Astrocyte of the spinal cord (primary cell): ENCODE data around the gene ARVCF.
"Not testable (repeated sequence)": the region's sequence is repeated elsewhere in the genome, so short reads cannot be mapped to it uniquely, and the experiment has no call there.

ENCODE experiments used
- DNase-seq: peaks from one replicate; pipeline ENCODE4 v3.0.0; 2011; ENCODE audit warnings: low read depth, low spot score
- H3K4me3 ChIP-seq: 2 replicates; pipeline ENCODE4 v1.5.1; 2011; ENCODE audit warnings: low read depth, mild to moderate bottlenecking, low read length, moderate library complexity
- in situ Hi-C: cut with HindIII; loops from 2 replicates; pipeline ENCODE4 v1.10.0; 2017; ENCODE audit warnings: low sequenced_read_pairs
- TF ChIP-seq, protein P1 (sequence below): IDR thresholded peaks from 2 replicates; pipeline ENCODE4 v1.5.1; 2012; ENCODE audit warnings: low read depth, mild to moderate bottlenecking, low read length, inconsistent platforms

Gene ARVCF

GRCh38 chr22:19928207-19928606 lies 88.4 kb downstream of the ARVCF start:
- no peak overlapping the region for H3K4me3 ChIP-seq
- TF ChIP-seq, protein P1, sequence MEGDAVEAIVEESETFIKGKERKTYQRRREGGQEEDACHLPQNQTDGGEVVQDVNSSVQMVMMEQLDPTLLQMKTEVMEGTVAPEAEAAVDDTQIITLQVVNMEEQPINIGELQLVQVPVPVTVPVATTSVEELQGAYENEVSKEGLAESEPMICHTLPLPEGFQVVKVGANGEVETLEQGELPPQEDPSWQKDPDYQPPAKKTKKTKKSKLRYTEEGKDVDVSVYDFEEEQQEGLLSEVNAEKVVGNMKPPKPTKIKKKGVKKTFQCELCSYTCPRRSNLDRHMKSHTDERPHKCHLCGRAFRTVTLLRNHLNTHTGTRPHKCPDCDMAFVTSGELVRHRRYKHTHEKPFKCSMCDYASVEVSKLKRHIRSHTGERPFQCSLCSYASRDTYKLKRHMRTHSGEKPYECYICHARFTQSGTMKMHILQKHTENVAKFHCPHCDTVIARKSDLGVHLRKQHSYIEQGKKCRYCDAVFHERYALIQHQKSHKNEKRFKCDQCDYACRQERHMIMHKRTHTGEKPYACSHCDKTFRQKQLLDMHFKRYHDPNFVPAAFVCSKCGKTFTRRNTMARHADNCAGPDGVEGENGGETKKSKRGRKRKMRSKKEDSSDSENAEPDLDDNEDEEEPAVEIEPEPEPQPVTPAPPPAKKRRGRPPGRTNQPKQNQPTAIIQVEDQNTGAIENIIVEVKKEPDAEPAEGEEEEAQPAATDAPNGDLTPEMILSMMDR: no peak
- in situ Hi-C loops: no loop called here
- DNase-seq: no peak

DNA sequence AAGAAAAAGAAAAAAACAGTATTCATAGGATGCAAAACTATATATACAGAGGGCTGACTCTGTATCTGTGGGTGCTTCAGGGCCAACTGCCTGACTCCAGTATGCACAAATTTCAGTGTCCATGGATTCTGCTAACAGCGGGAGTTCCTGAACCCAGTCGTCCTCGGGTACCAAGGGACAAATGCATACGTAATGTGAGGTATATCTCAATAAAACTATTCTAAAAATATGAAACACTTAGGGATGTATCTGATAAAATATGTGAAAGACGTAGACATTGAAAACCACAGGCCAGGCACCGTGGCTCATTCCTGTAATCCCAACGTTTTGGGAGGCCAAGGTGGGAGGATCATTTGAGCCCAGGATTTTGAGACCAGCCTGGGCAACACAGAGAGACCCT lies 88.9 kb downstream of the ARVCF start:
- H3K4me3 ChIP-seq: no peak overlapping the region
- in situ Hi-C loops: no loop called here
- TF ChIP-seq, protein P1: no peak
- DNase-seq: no peak

DNA sequence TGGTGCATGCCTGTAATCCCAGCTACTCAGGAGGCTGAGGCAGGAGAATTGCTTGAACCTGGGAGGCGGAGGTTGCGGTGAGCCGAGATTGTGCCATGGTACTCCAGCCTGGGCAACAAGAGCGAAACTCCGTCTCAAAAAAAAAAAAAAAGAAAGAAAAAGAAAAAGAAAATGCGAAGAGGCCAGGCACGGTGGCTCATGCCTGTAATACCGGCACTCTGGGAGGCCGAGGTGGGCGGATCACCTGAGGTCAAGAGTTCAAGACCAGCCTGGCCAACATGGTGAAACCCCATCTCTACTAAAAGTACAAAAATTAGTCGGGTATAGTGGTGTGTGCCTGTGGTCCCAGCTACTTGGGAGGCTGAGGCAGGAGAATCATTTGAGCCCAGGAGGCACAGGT lies 90.6 kb downstream of the ARVCF start:
- DNase-seq, in situ Hi-C loops, H3K4me3 ChIP-seq: not testable (repeated sequence)

DNA sequence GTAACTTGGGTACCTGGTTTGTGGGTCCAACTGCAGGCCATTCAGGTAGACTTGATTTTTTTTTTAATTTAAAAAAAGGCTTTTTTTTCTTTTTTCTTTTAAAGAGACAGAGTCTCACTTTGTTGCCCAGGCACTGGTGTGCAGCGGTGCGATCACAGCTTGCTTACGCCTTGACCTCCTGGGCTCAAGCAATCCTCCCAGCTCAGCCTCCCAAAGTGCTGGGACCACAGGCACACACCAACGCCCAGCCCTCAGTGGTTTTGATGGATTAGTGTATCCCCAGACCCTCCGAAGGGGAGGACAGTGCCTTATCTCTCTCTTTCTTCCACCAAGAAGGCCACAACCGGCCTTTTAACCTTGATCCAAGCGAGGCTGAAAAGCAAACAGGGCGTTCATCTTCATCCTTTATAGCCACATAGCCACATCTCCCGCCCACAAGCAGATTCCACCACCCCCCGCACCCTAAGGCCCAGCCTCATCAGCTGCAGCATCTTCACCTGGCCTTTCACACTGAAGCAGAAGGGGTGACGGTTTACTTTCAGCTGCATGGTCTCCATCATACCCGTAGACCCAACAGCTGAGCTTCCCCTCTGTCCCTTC lies 92.6 kb downstream of the ARVCF start:
- DNase-seq: no peak
- TF ChIP-seq, protein P1: no peak
- in situ Hi-C loops: no loop called here
- no peak overlapping the region for H3K4me3 ChIP-seq

DNA sequence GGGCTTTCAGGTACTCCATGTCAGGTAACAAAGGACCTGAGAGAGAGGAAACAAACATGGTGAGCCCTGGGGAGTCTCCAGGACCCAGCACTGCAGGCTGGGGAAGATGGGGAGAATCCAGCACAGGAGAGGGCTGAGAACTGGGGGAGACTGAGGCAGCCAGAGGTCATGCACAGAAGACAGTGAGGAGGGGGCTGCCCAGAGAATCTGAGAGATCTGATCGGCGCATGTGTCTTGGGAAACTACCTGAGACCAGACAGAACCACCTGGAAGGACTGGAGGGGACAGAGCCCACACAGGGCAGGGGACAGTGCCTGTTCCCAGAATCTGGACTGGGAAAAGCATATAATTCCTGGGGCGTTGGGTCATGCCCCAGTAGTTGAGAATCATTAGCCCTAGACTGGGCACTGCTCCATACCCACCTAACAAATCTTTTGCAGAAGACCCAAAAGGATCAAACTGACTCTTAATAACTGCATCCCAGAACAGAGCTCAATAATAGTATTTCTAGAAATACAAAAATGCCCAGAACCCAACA lies 95.0 kb downstream of the ARVCF start:
- TF ChIP-seq, protein P1: no peak
- H3K4me3 ChIP-seq: no peak overlapping the region
- in situ Hi-C loops: no loop called here
- DNase-seq: no peak
